Measurements from ENCODE around the gene TLX2. TPM values are rescaled to one million over a fixed set of nuclear protein-coding genes. Genes with fewer than 3 reads are reported as not detected.
"Not testable (repeated sequence)": the region's sequence is repeated elsewhere in the genome, so short reads cannot be mapped to it uniquely, and the experiment has no call there.

TLX2 gene
- not detected for total RNA-seq
- long read RNA-seq: 0 reads

DNA sequence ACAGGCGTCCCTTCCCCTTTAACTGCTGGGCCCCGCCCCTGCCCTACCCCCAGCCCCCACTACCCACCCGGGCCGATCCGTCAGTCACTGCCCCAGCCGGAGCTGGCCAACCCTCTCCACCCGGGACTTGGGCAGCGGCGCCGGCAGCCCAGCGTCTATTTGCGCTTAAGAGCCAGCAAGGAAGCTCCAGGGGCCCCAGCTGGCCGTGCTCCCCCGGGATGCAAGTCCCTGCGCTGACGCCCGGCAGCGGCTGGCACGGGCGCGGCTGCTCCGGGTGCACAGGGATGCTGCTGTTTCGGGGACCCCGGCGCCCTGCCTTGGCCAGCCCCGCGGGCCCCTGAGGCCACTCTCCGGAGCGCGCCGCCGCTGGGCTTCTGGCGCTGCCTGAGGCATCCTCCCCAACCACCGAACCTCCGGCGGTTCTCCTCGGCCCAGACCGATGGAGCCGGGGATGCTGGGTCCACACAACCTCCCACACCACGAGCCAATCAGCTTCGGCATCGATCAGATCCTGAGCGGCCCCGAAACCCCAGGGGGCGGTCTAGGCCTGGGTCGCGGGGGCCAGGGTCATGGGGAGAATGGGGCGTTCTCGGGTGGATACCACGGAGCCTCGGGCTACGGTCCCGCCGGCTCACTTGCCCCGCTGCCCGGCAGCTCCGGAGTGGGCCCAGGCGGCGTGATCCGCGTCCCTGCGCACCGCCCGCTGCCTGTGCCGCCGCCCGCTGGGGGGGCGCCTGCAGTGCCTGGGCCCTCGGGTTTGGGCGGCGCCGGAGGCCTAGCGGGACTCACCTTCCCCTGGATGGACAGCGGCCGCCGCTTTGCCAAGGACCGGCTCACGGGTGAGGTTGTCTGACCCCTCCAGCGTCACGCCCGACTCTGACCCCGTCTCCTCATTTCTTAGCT lies at the start of gene TLX2:
Gene TLX2, plus strand, starts transcription at position 83 of the 903 bp plus-strand sequence. Its CDS starts 357 bp downstream, at position 440.
- intact Hi-C loops (cut with DNase I): no loop called here
- ATAC-seq: no peak
- DNase-seq (ENCODE audit: missing footprints): peak; percentile 57

DNA sequence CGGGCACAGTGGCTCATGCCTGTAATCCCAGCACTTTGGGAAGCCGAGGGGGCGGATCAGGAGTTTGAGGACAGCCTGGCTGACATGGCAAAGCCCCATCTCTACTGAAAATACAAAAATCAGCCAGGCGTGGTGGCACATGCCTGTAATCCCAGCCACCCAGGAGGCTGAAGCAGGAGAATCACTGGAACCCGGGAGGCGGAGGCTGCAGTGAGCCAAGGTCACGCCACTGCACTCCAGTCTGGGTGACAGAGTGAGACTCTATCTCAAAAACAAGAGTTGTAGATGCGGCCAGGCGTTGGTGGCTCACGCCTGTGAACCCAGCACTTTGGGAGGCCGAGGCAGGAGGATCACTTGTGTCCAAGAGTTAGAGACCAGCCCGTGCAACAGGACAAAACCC lies 43.5 kb upstream of the TLX2 start:
- intact Hi-C loops (cut with DNase I); DNase-seq (ENCODE audit: missing footprints); ATAC-seq: not testable (repeated sequence)

DNA sequence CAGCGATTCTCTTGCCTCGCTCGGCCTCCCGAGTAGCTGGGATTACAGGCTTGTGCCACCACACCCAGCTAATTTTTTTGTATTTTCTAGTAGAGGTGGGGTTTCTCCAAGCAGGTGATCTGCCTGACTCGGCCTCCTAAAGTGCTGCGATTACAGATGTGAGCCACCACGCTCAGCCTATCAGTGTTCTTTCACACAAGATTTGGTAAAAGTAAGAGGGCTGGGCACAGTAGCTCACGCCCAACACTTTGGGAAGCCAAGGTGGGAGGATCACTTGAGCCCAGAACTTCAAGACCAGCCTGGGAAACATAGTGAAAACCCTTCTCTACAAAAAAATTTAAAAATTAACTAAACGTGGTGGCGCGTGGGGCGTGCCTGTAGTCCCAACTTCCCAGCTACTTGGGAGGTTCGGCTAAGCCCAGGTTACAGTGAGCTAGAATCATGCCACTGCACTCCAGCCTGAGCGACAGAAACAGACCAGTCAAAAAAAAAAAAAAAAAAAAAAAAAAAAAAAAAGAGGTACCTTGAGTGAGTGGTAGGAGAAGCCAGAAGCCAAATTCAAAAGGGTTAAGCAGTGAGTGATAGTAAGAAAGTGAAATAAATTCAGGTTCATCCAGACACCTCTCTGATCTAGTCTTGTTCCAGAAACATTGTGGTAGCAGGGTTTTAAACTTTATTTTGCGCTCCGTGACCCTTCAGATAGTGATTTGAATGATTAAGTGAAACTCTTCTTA lies 42.8 kb upstream of the TLX2 start:
- no peak for ATAC-seq
- DNase-seq (ENCODE audit: missing footprints): no peak
- intact Hi-C loops (cut with DNase I): no loop called here

DNA sequence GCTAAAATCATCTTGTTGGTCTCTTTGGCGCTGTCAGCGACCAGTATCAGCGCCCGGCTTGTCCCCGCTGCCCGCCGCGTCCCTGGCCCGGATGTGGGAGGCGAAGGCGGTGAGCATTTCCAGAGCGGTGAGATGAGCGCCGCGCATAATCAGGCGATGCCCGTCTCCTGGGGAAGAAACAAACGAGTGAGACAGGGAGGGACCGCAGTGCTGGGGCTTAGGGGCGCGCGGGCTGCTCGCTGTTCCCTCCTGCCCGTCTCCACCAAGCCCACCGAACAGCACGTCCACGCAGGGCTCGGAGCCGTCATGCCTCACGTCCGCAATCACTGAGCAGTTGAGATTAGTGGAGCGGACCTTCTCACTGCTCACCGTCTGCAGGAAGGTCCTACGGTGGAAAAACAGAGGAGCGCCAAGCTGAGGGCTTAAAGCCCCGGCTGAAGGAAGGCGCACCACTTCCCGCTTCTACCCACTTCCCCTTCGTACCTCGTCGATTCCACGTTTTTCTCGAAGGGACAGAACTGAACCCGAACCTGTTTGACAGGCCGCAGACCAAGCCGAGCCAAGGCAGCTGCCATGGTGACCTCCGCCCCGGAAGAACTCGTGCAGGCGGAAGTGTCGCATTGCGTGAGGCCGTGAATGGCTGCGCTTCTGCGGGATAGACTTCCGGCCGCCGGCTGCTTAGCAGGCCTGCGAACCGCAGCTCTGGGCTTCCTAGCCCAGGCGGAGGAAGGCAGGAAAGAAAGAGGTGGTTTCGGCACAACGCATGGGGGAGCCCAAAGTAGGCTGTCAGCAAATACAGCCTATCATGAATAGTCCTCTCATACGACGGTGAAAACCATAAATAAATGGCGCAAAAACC lies 41.9 kb upstream of the TLX2 start, which contains the start of gene MRPL53:
Gene MRPL53, minus strand, starts transcription at position 595 of the 859 bp plus-strand sequence. Its CDS starts 20 bp downstream, at position 575.
- intact Hi-C loops (cut with DNase I): no loop called here
- DNase-seq (ENCODE audit: missing footprints) (peak; percentile 96), ATAC-seq (peak; percentile 95)

DNA sequence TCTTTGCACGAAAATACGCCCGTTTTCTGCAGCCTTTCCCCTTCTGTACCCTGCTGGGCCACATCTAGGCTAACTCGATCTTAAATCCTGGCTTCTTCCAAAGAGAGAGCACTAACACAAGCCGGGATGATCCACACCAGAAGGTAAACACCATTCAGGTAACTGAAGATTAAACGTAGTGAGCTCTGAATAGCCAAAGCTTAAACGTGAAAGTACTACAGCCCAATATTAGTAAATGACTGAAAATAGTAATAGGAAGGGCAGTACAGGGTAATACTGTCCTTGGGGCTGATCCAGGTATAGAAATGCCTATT lies 41.3 kb upstream of the TLX2 start:
- ATAC-seq: peak; percentile 0

DNA sequence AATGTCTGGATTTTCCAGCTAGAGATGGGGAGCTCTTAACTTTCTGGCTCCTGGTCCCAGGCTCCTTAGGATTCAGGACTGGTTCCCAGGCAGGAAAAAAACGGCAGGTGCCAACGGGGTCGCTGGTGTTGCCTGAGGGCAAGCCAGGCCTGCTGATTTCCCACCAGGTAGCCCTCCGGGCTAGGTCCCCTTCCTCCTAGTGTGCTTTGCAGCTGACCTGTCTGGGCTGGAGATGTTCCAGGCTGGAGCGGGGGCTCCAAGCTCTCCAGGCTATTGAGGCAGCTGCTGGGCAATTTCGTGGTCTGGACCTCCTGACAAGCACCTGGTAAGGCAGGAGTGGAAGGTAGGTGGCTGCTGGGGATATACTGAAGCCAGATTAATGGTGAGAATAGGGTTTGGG lies 39.8 kb upstream of the TLX2 start:
- ATAC-seq: no peak
- DNase-seq (ENCODE audit: missing footprints): no peak
- intact Hi-C loops (cut with DNase I): no loop called here

More for the DNA sequence above, 41.3 kb upstream of the TLX2 start:
- intact Hi-C loops (cut with DNase I): no loop called here
- DNase-seq (ENCODE audit: missing footprints): no peak

DNA sequence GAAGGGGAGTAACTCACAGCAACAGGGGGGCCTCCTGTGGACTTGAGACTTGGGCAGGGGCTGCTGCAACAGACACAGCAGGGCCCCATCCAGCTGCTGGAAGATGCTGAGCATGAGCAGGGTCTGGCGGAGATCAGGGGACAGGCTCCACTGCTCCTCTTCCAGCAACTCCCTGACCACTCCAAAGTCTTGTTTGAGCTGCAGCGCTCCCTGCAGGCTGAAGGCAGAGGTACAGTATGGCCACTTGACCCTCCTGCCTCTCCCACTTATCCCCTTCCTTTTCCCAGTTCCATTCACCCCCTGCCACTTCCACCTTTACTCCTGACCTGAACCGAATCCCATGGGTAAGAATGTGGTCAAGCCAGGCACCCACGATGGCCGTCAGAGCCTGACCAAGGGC lies 39.4 kb upstream of the TLX2 start:
- DNase-seq (ENCODE audit: missing footprints) (no peak), ATAC-seq (no peak)
- intact Hi-C loops (cut with DNase I): no loop called here

DNA sequence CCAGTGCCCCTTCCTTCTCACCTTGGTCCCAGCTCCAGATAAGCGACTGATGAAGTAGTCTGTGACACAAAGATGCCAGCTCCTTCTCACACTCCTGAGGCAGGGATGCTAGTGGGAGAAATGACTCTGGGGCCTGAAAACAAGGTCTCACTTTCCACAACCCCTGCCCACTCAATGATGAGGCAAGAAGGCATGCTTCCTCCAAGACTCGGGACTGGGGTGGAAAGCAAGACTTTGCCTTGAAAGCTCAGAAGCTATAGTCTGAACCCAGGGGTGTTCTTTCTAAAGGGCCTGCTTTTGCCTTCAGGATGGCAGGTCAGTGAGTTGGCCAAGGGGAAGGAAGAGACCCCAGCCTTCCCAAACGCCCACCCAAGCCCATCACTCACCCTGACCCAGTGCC lies 32.8 kb upstream of the TLX2 start:
- no peak for DNase-seq (ENCODE audit: missing footprints)
- intact Hi-C loops (cut with DNase I): no loop called here
- ATAC-seq: no peak

DNA sequence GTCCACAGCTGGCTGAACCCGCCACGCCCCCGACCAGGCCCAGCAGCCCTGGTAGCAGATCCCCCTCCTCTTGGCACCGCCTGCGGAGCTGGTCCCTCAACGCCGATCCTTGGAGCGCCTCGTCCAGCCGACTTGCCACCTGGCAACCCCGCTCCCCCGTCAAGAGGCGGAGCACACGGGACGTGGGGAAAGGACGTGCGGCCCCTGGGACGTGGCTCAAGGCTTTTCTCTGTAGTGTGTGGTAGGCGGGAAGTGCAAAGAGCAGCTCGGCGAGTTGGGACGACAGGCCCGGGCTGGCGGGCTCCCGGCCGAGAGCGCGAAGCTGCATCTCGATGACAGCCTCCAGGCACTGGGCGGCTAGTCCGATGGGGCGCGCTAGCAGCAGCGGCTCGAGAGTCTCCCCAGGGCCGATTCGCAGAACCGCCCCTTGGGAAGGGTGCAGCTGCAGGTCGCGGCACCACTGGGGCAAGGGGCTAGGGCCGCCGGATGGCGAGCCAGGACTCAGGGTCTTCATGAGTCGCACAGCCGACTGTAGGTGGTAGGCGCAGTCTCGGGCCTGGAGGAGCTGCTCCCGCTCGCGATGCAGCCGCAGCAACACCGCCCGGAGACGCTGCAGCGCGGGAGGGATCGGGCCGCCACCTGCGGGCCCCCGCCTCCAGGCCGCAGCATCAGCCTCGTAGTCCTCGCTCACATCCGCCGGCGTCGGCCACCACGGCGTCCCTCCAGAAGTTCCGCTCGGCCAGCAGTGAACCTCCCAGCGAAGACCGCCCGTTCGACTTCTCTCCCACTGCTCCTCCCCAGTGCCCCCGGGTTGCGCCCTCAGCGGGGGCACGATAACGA lies 32.1 kb upstream of the TLX2 start:
- DNase-seq (ENCODE audit: missing footprints) (no peak), ATAC-seq (peak; percentile 56)
- intact Hi-C loops (cut with DNase I): loop anchor here (2.0 kb wide), 2 partner anchors 27 to 47 kb away; partner anchors contain the start of genes AUP1, HTRA2 and INO80B

DNA sequence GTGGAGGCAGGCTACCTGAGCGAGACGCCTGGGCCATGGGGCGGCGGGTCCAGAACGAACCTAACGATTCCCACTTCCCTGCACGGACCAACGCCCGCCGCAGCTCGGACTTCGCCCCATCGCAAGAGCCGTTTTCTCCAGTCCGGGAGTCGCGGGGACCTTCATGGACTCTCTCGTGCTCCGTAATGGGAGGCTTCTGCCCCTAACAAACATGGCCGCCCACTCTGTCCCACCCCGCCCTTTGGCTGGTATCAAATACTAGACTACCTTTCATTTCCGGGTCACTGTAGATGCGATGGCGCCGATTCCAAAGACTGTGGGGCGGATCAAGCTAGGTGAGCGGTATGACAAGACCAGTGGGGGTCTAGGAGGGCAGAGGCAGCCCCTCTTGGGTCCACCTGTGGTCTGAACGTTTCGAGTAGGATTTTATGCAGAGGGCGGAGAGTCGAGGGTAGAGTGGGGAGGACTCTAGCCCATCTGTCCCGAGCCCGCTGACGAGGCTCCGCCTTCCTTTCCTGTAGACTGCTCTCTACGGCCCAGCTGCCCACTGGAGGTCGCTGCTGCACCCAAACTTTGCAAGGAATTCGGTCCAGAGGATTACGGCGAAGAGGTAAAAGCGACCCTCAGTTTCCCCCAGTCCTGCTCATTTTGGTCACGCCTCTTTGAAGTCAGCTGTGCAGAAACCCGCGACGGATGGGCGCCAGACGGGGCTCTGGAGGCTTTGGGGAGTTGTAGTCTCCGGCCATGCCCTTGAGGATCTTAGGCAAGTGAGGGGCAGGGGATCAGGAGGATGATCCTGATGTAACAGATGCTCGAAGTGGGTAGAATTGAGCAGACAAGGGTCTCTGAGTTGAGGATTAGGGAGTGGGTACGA lies 31.2 kb upstream of the TLX2 start, which contains the start of the genes CCDC142 and TTC31:
Gene CCDC142, minus strand, starts transcription at position 198 of the 874 bp plus-strand sequence. Its CDS starts 161 bp downstream, at position 37.
Gene TTC31, plus strand, starts transcription at position 281 of the 874 bp plus-strand sequence. Its CDS starts 15 bp downstream, at position 296.
- ATAC-seq (peak; percentile 99), DNase-seq (ENCODE audit: missing footprints) (peak; percentile 97)
- intact Hi-C loops (cut with DNase I): loop anchor here (1.0 to 2.0 kb wide), 3 partner anchors 28 to 104 kb away; partner anchors contain the start of genes AUP1, HTRA2 and INO80B

DNA sequence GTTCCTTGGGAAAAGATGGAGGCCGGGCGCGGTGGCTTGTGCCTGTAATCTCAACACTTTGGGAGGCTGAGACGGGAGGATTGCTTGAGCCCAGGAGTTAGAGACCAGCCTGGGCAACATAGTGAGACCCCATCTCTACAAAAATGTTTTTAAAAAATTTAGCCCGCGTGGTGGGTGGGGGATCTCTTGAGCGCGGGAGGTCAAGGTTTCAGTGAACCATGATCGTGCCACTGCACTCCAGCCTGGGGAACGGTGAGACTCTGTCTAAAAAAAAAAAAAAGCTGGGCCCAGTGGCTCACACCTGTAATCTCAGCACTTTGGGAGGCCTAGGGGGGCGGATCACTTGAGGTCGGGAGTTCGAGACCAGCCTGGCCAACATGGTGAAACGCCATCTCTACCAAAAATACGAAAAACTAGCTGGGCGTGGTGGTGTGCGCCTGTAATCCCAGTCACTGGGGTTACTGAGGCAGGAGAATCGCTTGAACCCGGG lies 30.5 kb upstream of the TLX2 start:
- ATAC-seq; DNase-seq (ENCODE audit: missing footprints): not testable (repeated sequence)
- intact Hi-C loops (cut with DNase I): loop anchor here (1.0 to 2.0 kb wide), 3 partner anchors 29 to 104 kb away; partner anchors contain the start of genes AUP1, HTRA2 and INO80B

DNA sequence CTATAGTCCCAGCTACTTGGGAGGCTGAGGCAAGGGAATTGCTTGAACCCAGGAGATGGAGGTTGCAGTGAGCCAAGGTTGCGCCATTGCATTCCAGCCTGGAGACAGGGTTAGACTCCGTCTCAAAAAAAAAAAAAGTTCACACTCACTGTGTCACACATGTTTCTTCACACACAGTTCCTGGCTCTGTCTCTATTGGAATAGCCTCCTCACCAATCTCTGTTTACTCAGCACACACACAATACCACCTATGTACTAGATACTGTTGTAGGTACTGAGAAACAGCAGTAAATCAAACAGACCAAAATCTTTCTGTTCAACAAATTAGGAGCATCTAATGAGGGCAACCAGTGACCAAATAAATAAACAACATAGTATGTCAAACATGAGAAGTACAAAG lies 28.1 kb upstream of the TLX2 start:
- no peak for ATAC-seq
- intact Hi-C loops (cut with DNase I): no loop called here
- DNase-seq (ENCODE audit: missing footprints): no peak

DNA sequence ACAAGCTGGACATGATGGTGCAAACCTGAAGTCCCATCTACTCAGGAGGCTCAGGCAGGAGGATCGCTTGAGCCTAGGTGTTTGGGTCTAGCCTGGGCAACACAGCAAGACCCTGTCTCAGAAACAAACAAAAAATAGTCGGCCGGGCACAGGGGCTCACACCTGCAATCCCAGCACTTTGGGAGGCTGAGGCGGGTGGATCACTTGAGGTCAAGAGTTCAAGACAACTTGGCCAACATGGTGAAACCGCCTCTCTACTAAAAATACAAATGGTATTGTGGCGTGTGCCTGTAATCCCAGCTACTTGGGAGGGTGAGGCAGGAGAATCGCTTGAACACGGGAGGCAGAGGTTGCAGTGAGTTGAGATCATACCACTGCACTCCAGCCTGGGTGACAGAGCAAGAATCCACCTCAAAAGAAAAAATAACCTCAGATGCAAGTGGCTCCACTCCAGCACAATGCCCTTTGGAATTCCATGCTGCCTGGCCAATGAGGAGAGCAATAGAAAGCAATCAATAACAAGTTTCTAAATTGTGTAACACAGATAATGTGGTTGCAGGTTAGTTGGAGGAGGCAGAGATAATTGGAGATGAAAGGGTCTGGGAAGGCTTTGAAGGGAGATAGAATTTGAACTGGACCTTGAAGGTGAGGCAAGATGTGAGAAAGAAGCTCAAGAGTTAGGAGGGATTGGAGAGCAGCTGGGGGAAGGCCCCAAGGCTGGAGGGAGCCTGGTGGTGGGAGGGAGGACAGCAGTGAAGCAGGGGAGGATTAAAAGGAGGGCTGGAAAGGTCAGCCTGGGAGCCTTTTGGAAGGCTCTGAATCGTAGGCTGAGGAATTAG lies 25.4 kb upstream of the TLX2 start:
- DNase-seq (ENCODE audit: missing footprints): no peak
- intact Hi-C loops (cut with DNase I): no loop called here
- ATAC-seq: no peak

DNA sequence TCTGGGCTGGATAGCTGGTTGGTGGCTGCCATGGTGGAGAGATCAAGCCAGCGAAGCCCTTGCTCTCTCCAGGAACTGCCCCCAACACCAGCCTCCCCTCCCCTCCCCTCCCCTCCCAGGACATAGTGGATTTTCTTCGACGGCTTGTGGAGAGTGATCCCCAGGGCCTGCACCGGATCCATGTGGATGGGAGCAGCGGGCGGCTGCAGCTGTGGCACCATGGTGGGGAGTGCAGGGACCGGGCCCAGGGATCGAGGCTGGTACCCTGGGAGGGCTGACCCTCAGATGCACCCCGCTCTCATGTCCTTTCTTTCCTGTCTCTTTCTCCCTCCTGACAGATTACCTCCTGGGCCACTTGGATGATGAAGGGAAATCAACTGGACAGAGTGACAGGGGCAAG lies 24.3 kb upstream of the TLX2 start:
- intact Hi-C loops (cut with DNase I): no loop called here
- no peak for ATAC-seq
- no peak for DNase-seq (ENCODE audit: missing footprints)

DNA sequence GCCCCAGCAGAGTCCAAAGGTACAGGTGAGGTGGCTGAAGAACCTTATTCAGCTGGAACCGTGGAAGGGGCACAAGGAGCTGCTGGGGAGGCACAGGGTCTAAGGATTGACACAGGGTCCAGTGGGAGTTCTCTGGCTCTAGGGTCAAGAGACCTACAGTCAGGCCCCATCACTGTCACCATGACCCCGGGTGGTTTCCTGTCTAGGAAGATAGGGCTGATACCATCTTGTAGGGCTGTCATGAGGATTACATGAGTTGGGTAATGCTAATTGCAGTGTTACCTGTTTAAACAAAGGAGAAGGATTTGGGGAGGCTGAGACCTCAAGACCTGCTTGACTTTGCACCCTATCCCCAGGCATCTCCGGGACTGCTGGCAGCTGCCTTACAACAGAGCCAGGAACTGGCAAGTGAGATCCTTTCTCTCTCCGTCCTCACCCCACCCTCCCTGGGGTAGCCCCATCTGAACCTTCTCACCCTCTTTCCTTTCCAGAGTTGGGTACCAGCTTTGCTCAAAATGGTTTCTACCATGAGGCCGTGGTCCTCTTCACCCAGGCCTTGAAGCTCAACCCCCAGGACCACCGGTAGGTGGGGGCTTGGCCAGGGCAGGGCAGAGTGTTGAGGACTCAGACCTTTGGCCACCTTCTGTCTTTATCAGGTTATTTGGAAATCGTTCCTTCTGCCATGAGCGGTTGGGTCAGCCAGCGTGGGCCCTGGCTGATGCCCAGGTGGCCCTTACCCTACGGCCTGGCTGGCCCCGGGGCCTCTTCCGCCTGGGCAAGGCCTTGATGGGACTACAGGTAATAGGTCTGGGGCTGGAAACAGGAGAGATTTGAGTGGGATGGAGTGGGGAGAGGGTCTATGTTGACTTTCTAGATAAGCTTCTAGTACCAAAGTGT lies 22.4 kb upstream of the TLX2 start:
- no peak for DNase-seq (ENCODE audit: missing footprints)
- intact Hi-C loops (cut with DNase I): no loop called here
- no peak for ATAC-seq

Data from Right ventricle myocardium inferior (tissue), 1 donor.